Adrenal gland (tissue), 12 donors: ENCODE measurements around the gene RPL7A. TPM values are rescaled to one million over a fixed set of nuclear protein-coding genes. Genes with fewer than 3 reads are reported as not detected.

Source experiments
- DNase-seq, 7 donors: peaks; one replicate each; pipeline ENCODE4 v3.0.0-alpha.2; 2019 to 2020
- H3K27ac ChIP-seq, 5 donors: fragments of 200-600 bp; sonication (generic) in 4 of 5; 1 replicate in 3 of 5; 2 replicates in 2 of 5; pipeline versions ENCODE4 v1.5.1 to v1.8.0; 2016 to 2020; ENCODE audit warnings: mild to moderate bottlenecking in 1 of 5
- H3K27me3 ChIP-seq: fragments of 200-600 bp; 2 replicates; pipeline ENCODE4 v1.8.0; 2021
- H3K36me3 ChIP-seq, 2 donors: fragments of 200-600 bp; replicated peaks in 1 of 2; 1 replicate in 1 of 2; 2 replicates in 1 of 2; pipeline versions ENCODE4 v1.5.1 to v1.8.0; 2018 to 2022
- H3K4me1 ChIP-seq, 2 donors: fragments of 200-600 bp; replicated peaks in 1 of 2; 1 replicate in 1 of 2; 2 replicates in 1 of 2; pipeline versions ENCODE4 v1.5.1 to v1.8.0; 2018 to 2021
- H3K4me3 ChIP-seq, 4 donors: fragments of 200-600 bp; sonication (generic) in 3 of 4; one replicate each; pipeline ENCODE4 v1.5.1; 2016 to 2018
- H3K9me3 ChIP-seq, 3 donors: fragments of 200-600 bp; sonication (generic) in 1 of 3; replicated peaks in 1 of 3; 1 replicate in 2 of 3; 2 replicates in 1 of 3; pipeline versions ENCODE4 v1.5.1 to v1.8.0; 2016 to 2021
- POLR2A ChIP-seq, 2 donors: fragments of 450-650 bp; IDR thresholded peaks; one replicate each; pipeline ENCODE4 v1.6.1; 2017; ENCODE audit warnings: antibody characterized with exemption in 2 of 2, mild to moderate bottlenecking in 2 of 2, moderate library complexity in 1 of 2
- WGBS, 4 donors: extraction: QIAGEN DNeasy Blood & Tissue Kit in 2 of 4; methylation state at CpG; one replicate each; pipeline versions ENCODE4 v1.1.5 to v1.1.7; 2013 to 2017; 5-methylcytosine and 5-hydroxymethylcytosine counted together
- intact Hi-C, 2 donors: fragments of 100-400 bp; cut with DNase I; formaldehyde crosslinking; loops; one replicate each; pipeline versions ENCODE4 v1.14.1 to v1.15.0; 2022 to 2023
- polyA plus RNA-seq, 3 donors: library from polyadenylated mRNA; stranded (reverse); fragments of 200-250 nt in 2 of 3; fragments of 350-450 nt in 1 of 3; fragmentation: Illumina TruSeq in 1 of 3; extraction: RNeasy Lipid Tissue Mini Kit (QIAGEN cat#74804) in 1 of 3; gene quantifications; one replicate each; pipeline ENCODE4 v1.2.3, GENCODE V29; 2013 to 2014
- total RNA-seq, 9 donors: library from RNA; depleted of rRNA in 4 of 9; stranded (reverse); fragments of >200 nt in 4 of 9; fragments of 120-200 nt in 1 of 9; fragmentation: NEBNext Ultra II Directional in 1 of 9; extraction: Animal tissue kit (Norgen Biotek cat#: 25700) in 1 of 9; gene quantifications; one replicate each; pipeline versions ENCODE4 v1.1.0 to v1.2.4, GENCODE V29; 2013 to 2023
- TF ChIP-seq, protein P1 (sequence below), 6 experiments: fragments of 450-650 bp in 4 of 6; fragments of 200-600 bp in 2 of 6; sonication (generic) in 1 of 6; IDR thresholded peaks; 1 replicate in 5 of 6; 2 replicates in 1 of 6; pipeline versions ENCODE4 v1.5.1 to v1.8.0; 2016 to 2021; ENCODE audit warnings: antibody characterized with exemption in 6 of 6, mild to moderate bottlenecking in 2 of 6, moderate library complexity in 1 of 6
- donor health status: healthy with polysubstance abuse.
- donor health status: Bipolar disorder and iron deficiency.
- donor health status: DM: yes; HTN: yes; CAD: no.
- donor health status: DM: no; HTN: no; CAD: no.
- donor health status: DM: no; HTN: no; CAD: no.
- donor health status: DM: yes; HTN: yes; CAD: no.

Gene RPL7A
- total and polyA plus RNA-seq, 12 donors = 1,875 to 3,598 (median 2,406) TPM

DNA sequence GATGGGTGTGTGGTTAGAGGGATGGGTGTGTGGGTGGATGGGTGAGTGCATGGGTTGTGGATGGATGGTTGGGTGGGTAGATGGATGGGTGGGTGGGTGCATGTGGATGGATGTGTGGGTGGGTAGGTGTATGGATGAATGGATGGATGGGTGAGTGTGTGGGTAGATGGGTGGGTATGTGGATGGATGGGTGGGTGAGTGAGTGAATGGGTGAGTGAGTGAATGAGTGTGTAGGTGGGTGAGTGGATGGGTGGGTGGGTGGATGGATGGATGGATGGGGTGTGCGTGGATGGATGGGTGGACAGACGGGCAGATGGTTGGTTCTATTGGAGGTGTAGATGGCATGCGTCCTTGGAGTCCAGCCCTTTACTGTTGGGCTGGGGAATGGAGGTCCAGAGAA is 45.4 kb downstream of the RPL7A start:
- Histone ChIP-seq H3K4me3 (no peak overlapping the region), H3K27me3 (peaks cover 7% of the 10 kb centered on the region), H3K27ac (no peak overlapping the region), H3K4me1 (no peaks in the 10 kb centered on the region), H3K36me3 (no peaks in the 10 kb centered on the region), H3K9me3 (no peaks in the 10 kb centered on the region)
- TF ChIP-seq, protein P1, sequence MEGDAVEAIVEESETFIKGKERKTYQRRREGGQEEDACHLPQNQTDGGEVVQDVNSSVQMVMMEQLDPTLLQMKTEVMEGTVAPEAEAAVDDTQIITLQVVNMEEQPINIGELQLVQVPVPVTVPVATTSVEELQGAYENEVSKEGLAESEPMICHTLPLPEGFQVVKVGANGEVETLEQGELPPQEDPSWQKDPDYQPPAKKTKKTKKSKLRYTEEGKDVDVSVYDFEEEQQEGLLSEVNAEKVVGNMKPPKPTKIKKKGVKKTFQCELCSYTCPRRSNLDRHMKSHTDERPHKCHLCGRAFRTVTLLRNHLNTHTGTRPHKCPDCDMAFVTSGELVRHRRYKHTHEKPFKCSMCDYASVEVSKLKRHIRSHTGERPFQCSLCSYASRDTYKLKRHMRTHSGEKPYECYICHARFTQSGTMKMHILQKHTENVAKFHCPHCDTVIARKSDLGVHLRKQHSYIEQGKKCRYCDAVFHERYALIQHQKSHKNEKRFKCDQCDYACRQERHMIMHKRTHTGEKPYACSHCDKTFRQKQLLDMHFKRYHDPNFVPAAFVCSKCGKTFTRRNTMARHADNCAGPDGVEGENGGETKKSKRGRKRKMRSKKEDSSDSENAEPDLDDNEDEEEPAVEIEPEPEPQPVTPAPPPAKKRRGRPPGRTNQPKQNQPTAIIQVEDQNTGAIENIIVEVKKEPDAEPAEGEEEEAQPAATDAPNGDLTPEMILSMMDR (IDR thresholded peaks at IDR 0.05) = no peak
- no peak for TF ChIP-seq POLR2A (IDR thresholded peaks at IDR 0.05)
- intact Hi-C loops = no loop called here
- DNase-seq = no peak
- WGBS, 4 donors = 73 to 85% (median 78%) methylated on average over 3 of the region's 3 CpGs

DNA sequence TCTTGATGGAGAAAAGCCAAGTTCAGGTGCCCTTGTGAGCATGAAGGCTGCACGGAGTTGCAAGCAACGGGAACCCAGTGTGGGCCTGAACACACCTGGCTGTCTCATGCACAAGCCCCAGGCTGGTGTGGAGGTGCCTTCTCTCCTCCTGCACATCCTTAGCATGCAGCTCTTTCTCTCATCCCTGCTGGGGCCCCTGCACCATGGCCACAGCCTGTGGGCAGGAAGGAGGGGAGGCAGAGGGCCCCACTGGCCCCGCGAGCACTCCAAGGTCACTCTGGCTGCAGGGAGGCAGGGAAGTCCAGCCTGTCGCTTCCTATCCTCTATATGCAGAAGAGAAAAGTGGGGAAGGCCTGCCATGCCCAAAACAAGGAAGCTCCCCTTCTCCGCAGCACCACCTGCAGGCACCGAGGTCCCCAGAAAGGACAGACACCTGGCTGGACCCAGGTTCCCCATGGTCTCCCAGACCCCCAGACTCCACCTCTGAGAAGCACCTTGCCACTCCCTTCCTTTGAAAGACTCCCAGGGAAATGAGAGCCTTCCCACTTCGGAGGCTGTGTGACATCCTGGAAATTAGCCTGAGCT is 46.8 kb downstream of the RPL7A start:
- H3K36me3 ChIP-seq = no peaks in the 10 kb centered on the region
- no peaks in the 10 kb centered on the region for H3K4me1 ChIP-seq
- no peak overlapping the region for H3K27ac ChIP-seq
- peaks cover 7% of the 10 kb centered on the region for H3K27me3 ChIP-seq
- WGBS, 4 donors = 13 to 28% (median 22%) methylated on average over 6 to 8 of the region's 8 CpGs
- TF ChIP-seq POLR2A (IDR thresholded peaks at IDR 0.05) = no peak
- TF ChIP-seq, protein P1 (IDR thresholded peaks at IDR 0.05) = no peak
- H3K4me3 ChIP-seq = no peak overlapping the region
- intact Hi-C loops = no loop called here
- DNase-seq = no peak
- H3K9me3 ChIP-seq = no peaks in the 10 kb centered on the region

DNA sequence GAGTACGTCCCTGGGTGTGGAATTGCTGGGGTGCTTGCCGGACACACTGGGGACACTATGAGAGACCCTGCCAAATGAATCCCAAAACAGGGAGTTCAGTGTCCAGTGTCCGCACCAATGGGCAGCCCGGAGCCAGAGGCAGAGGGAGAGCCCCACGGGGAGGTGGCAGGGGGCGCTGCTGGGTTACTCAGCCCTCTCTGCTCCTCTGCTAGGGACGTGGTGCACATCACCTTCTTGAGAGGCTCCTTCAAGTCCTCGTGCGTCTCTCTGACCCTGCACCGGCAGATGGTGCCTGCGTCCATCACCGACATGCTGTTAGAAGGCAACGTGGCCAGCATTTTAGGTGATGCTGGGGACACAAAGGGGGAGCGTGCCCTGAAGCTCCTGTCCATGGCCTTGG is 48.9 kb downstream of the RPL7A start:
- H3K4me1 ChIP-seq = no peaks in the 10 kb centered on the region
- H3K27me3 ChIP-seq = peaks cover 7% of the 10 kb centered on the region
- no peak overlapping the region for H3K4me3 ChIP-seq
- DNase-seq = peak in 1 of 7 donors; percentile 39
- TF ChIP-seq, protein P1 (IDR thresholded peaks at IDR 0.05) = peak in 2 of 6 experiments; percentile 9 to 13
- TF ChIP-seq POLR2A (IDR thresholded peaks at IDR 0.05) = no peak
- intact Hi-C loops = no loop called here
- 24 to 37% (median 34%) methylated on average over 5 to 14 of the region's 14 CpGs for WGBS, 4 donors
- no peaks in the 10 kb centered on the region for H3K36me3 ChIP-seq
- H3K9me3 ChIP-seq = no peaks in the 10 kb centered on the region
- no peak overlapping the region for H3K27ac ChIP-seq

DNA sequence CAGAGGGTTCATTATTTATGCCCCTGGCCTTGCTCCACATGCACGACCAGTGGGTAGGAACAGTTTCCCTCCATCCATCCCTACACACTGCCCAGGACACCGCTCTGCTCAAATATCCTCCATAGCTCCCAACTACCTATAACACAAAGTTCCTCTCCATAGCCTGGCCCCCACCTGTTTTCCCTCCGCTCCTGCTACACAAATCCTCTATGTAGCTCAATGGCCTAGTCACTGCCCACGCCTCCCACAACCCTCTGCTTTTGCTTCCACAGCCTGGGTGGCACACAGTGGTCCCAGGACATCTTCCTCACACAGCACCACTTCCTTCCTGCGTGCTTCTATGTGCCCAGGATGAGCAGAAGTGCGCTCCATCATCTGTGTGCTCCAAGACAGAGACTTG is 49.4 kb downstream of the RPL7A start:
- no peaks in the 10 kb centered on the region for H3K9me3 ChIP-seq
- no peak for TF ChIP-seq POLR2A (IDR thresholded peaks at IDR 0.05)
- TF ChIP-seq, protein P1 (IDR thresholded peaks at IDR 0.05) = no peak
- no peaks in the 10 kb centered on the region for H3K36me3 ChIP-seq
- H3K27ac ChIP-seq = no peak overlapping the region
- intact Hi-C loops = no loop called here
- no peaks in the 10 kb centered on the region for H3K4me1 ChIP-seq
- WGBS, 4 donors = 72 to 80% (median 77%) methylated on average over 6 of the region's 6 CpGs
- H3K27me3 ChIP-seq = peaks cover 7% of the 10 kb centered on the region
- no peak for DNase-seq
- no peak overlapping the region for H3K4me3 ChIP-seq
